PC-9 (cell line): ENCODE results near the gene SYN1.

Source experiments
- CTCF ChIP-seq: fragments of 200-600 bp; sonication (generic); conservative IDR thresholded peaks from 2 replicates; pipeline ENCODE4 v1.6.1; 2017; ENCODE audit warnings: mixed run types, antibody characterized with exemption, mild to moderate bottlenecking, moderate library complexity
- EZH2 ChIP-seq: fragments of 200-600 bp; sonication (generic); IDR thresholded peaks from 2 replicates; pipeline ENCODE4 v1.8.0; 2017; ENCODE audit warnings: antibody characterized with exemption, low read depth

- no peak for TF ChIP-seq CTCF
- TF ChIP-seq EZH2 = no peak
Observed at GRCh38 chrX:47658684-47659420, 39.2 kb upstream of the SYN1 start, which contains the start of gene UXT.
